Measurements from ENCODE around the gene CDC42BPG. TPM values are rescaled to one million over a fixed set of nuclear protein-coding genes. Genes with fewer than 3 reads are reported as not detected.

CDC42BPG gene
- total RNA-seq, 4 donors from 2014 or later, result 0.33 to 0.46 (median 0.39) TPM; not detected in 1

DNA sequence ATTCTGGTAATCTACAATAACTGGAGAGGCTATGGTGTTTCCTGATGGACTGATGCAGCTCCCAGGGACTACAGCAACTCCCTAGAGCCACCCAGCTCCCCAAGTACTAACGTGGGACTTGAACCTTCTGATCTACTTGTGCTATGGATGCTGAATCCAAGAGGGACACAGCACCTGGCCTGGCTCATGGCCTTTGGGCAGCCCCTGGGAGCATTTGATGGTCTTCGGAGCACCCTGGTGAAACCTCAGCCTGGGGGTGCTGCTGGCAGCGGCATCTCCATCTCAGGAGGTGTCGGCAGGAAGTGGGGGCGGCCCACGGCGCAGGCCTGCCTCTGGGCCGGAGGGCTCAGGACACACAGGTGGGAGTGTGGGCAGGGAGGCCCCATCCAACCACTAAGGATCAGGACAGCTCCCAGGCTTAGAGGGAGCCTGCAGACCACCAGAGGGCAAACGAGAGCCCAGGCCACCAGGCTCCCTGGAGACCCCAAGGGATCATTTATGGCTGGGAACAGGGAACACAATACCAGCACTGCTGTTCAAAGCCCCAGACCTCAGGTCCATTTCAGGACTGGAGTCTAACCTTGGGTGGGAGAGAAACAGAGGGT lies 25.2 kb upstream of the CDC42BPG start:
- Histone ChIP-seq H3K27me3 (no peaks in the 10 kb centered on the region), H3K4me3 (peak overlapping the region in 3 of 4 donors; percentile 13 to 42 (median 29)), H3K27ac (replicated peaks in 1 of 4) (peak overlapping the region; percentile 93 to 98 (median 94)), H3K9me3 (no peaks in the 10 kb centered on the region), H3K4me1 (peaks cover 97 to 100% (median 99%) of the 10 kb centered on the region in 4 donors), H3K36me3 (peaks cover 12 to 46% (median 35%) of the 10 kb centered on the region in 4 donors)
- no peak for DNase-seq (ENCODE audit: extremely low spot score)
- TF ChIP-seq POLR2AphosphoS5 (IDR thresholded peaks at IDR 0.05), result no peak
- TF ChIP-seq, protein P1, sequence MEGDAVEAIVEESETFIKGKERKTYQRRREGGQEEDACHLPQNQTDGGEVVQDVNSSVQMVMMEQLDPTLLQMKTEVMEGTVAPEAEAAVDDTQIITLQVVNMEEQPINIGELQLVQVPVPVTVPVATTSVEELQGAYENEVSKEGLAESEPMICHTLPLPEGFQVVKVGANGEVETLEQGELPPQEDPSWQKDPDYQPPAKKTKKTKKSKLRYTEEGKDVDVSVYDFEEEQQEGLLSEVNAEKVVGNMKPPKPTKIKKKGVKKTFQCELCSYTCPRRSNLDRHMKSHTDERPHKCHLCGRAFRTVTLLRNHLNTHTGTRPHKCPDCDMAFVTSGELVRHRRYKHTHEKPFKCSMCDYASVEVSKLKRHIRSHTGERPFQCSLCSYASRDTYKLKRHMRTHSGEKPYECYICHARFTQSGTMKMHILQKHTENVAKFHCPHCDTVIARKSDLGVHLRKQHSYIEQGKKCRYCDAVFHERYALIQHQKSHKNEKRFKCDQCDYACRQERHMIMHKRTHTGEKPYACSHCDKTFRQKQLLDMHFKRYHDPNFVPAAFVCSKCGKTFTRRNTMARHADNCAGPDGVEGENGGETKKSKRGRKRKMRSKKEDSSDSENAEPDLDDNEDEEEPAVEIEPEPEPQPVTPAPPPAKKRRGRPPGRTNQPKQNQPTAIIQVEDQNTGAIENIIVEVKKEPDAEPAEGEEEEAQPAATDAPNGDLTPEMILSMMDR (IDR thresholded peaks at IDR 0.05), result peak in 2 of 3 experiments; percentile 17 to 37
- 0% methylated on average over 1 of the region's 9 CpGs for WGBS
- intact Hi-C loops (cut with DNase I), result no loop called here

DNA sequence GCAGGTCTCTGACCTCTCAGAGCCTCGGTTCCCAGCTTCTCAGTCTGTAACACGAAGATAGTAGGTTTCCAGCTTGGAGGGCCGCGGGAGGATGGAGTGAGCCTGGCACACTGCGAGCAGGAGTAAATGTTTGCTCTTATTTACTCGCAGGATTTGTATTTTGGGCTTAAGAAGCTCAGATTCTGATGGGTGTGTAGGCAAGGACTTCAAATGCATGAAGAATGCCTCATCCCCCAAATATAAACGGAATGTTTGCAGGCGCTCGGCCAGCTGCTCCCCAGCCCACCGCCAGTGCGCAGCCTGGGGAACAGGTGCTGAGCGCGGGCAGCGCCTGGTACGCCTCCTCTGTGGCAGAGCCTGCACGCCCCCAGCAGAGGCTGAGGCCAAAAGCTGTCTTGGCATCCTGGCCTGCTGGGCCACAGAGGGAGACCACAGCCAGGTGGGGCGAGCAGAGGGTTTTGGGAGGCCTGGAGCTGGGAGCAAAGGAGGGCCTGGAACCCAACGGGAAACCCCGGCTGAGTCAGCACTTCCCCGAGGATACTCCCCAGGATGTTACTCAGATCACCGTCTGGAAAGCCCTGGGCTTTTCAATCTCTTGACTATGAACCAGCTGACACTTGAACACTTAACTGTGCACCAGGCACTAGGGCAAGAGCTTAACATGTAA lies 24.6 kb upstream of the CDC42BPG start:
- Histone ChIP-seq H3K9me3 (no peaks in the 10 kb centered on the region), H3K4me3 (peak overlapping the region; percentile 10 to 42 (median 21)), H3K27me3 (no peaks in the 10 kb centered on the region), H3K36me3 (peaks cover 12 to 41% (median 31%) of the 10 kb centered on the region in 4 donors), H3K4me1 (peaks cover 98 to 100% (median 100%) of the 10 kb centered on the region in 4 donors), H3K27ac (replicated peaks in 1 of 4) (peak overlapping the region; percentile 93 to 98 (median 94))
- intact Hi-C loops (cut with DNase I), result no loop called here
- no peak for DNase-seq (ENCODE audit: extremely low spot score)
- 33% methylated on average over 11 of the region's 21 CpGs for WGBS
- TF ChIP-seq POLR2A (IDR thresholded peaks at IDR 0.05; ENCODE audit: low read depth) (no peak), POLR2AphosphoS5 (IDR thresholded peaks at IDR 0.05) (peak; percentile 50 to 57), EP300 (IDR thresholded peaks at IDR 0.05) (no peak)
- TF ChIP-seq, protein P1 (IDR thresholded peaks at IDR 0.05), result no peak

DNA sequence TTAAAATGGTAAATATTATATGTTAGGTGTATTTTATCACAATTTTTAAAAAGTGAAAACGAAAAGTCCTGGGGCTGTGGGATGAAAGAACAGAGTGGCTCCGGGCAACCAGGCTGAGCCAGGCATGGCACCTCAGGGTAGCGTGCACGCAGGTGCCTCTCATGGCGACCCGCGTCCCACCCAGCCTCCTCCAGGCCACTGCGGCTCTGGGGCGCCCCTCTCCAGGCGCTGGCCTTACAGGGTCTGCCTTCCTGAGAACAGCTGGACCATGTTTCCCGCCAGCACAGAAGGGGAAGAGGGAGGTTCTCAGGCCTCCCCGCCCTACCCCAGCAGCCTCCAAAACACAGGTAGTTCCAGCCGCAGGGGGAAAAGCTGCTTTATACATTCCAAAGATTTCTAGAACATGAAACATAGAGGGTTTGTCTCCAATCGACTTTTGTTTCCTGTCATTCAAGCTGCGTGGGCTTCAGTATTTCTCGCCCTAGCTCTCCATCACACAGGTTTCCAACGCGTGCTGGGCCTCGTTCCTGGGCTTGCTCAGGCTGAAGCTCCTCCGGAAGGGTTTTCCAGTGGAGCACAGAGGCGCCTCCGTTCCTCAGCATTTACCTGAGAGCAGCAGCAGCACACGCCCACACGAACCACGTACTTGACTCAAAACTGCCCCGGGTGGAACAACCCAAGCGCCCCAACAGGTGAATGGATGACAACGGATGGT lies 23.5 kb upstream of the CDC42BPG start:
- Histone ChIP-seq H3K4me3 (peak overlapping the region in 1 of 4 donors; percentile 13), H3K9me3 (no peaks in the 10 kb centered on the region), H3K27me3 (no peaks in the 10 kb centered on the region), H3K27ac (replicated peaks in 1 of 4) (peak overlapping the region; percentile 93 to 98 (median 94)), H3K36me3 (peaks cover 5 to 30% (median 20%) of the 10 kb centered on the region in 4 donors), H3K4me1 (peaks cover 98 to 100% (median 100%) of the 10 kb centered on the region in 4 donors)
- WGBS, result 64% methylated on average over 24 of the region's 28 CpGs
- TF ChIP-seq, protein P1 (IDR thresholded peaks at IDR 0.05), result no peak
- TF ChIP-seq POLR2AphosphoS5 (IDR thresholded peaks at IDR 0.05) (no peak), POLR2A (IDR thresholded peaks at IDR 0.05; ENCODE audit: low read depth) (no peak), EP300 (IDR thresholded peaks at IDR 0.05) (no peak)
- no peak for DNase-seq (ENCODE audit: extremely low spot score)
- intact Hi-C loops (cut with DNase I), result no loop called here

DNA sequence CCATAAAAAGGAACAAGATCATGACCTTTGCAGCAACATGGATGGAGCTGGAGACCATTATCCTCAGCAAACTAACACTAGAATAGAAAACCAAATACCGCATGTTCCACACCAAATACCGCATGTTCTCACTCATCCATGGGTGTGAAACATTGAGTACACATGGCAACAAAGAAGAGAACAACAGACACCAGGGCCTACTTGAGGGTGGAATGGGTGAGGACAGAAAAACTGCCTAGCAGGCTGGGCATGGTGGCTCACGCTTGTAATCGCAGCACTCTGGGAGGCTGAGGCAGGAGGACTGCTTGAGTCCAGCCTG lies 21.7 kb upstream of the CDC42BPG start:
- H3K4me1 ChIP-seq, result peaks cover 98 to 100% (median 100%) of the 10 kb centered on the region in 4 donors
- no peak for DNase-seq (ENCODE audit: extremely low spot score)
- peak overlapping the region; percentile 93 to 98 (median 94) for H3K27ac ChIP-seq (replicated peaks in 1 of 4)
- H3K4me3 ChIP-seq, result no peak overlapping the region
- intact Hi-C loops (cut with DNase I), result no loop called here
- WGBS, result 93% methylated on average over 4 of the region's 4 CpGs
- TF ChIP-seq, protein P1 (IDR thresholded peaks at IDR 0.05), result no peak
- no peak for TF ChIP-seq POLR2A (IDR thresholded peaks at IDR 0.05; ENCODE audit: low read depth)
- TF ChIP-seq EP300 (IDR thresholded peaks at IDR 0.05), result no peak
- TF ChIP-seq POLR2AphosphoS5 (IDR thresholded peaks at IDR 0.05), result no peak
- no peaks in the 10 kb centered on the region for H3K9me3 ChIP-seq
- H3K36me3 ChIP-seq, result peaks cover 0 to 12% (median 6%) of the 10 kb centered on the region in 4 donors
- no peaks in the 10 kb centered on the region for H3K27me3 ChIP-seq

Data from esophagus muscularis mucosa (tissue), 4 donors.